Liver (tissue), 3 donors: ENCODE data around the gene HIP1.

Source experiments
- CTCF ChIP-seq: fragments of 150-350 bp; IDR thresholded peaks from 2 replicates; pipeline ENCODE4 v1.5.1; 2017; ENCODE audit warnings: improper control_type of control experiment, low read depth, low read length; ENCODE audit not compliant: missing input control
- FOXA1 ChIP-seq: IDR thresholded peaks from 2 replicates; pipeline ENCODE4 v1.6.1; 2016; ENCODE audit warnings: antibody characterized with exemption
- FOXA2 ChIP-seq: IDR thresholded peaks from 2 replicates; pipeline ENCODE4 v1.6.1; 2016; ENCODE audit warnings: antibody characterized with exemption
- GABPA ChIP-seq, 2 donors: IDR thresholded peaks in 1 of 2; conservative IDR thresholded peaks in 1 of 2; 2 replicates each; pipeline ENCODE4 v1.6.1; 2016; ENCODE audit warnings: antibody characterized with exemption in 2 of 2, mild to moderate bottlenecking in 1 of 2, moderate library complexity in 1 of 2
- JUND ChIP-seq, 2 donors: IDR thresholded peaks; 2 replicates each; pipeline ENCODE4 v1.6.1; 2016; ENCODE audit warnings: antibody characterized with exemption in 2 of 2
- RAD21 ChIP-seq, 2 donors: IDR thresholded peaks; 2 replicates each; pipeline ENCODE4 v1.6.1; 2016; ENCODE audit warnings: antibody characterized with exemption in 2 of 2, mild to moderate bottlenecking in 2 of 2
- RXRA ChIP-seq, 2 donors: IDR thresholded peaks; 2 replicates each; pipeline ENCODE4 v1.6.1; 2017 to 2018; ENCODE audit warnings: antibody characterized with exemption in 2 of 2, mild to moderate bottlenecking in 1 of 2
- SP1 ChIP-seq: IDR thresholded peaks from 2 replicates; pipeline ENCODE4 v1.6.1; 2018; ENCODE audit warnings: antibody characterized with exemption, mild to moderate bottlenecking
- TAF1 ChIP-seq: conservative IDR thresholded peaks from 2 replicates; pipeline ENCODE4 v1.6.1; 2016; ENCODE audit warnings: antibody characterized with exemption, mild to moderate bottlenecking
- YY1 ChIP-seq: IDR thresholded peaks from 2 replicates; pipeline ENCODE4 v1.6.1; 2016; ENCODE audit warnings: antibody characterized with exemption, mild to moderate bottlenecking
- TF ChIP-seq, protein P1 (sequence below): IDR thresholded peaks from 2 replicates; pipeline ENCODE4 v1.6.1; 2016; ENCODE audit warnings: antibody characterized with exemption, mild to moderate bottlenecking
- TF ChIP-seq, protein P2 (sequence below): IDR thresholded peaks from 2 replicates; pipeline ENCODE4 v1.6.1; 2016; ENCODE audit warnings: antibody characterized with exemption
- donor health status: healthy.
- donor health status: healthy.

GRCh38 chr7:75712517-75713361 lies 26.0 kb downstream of the HIP1 start:
- TF ChIP-seq, protein P1, sequence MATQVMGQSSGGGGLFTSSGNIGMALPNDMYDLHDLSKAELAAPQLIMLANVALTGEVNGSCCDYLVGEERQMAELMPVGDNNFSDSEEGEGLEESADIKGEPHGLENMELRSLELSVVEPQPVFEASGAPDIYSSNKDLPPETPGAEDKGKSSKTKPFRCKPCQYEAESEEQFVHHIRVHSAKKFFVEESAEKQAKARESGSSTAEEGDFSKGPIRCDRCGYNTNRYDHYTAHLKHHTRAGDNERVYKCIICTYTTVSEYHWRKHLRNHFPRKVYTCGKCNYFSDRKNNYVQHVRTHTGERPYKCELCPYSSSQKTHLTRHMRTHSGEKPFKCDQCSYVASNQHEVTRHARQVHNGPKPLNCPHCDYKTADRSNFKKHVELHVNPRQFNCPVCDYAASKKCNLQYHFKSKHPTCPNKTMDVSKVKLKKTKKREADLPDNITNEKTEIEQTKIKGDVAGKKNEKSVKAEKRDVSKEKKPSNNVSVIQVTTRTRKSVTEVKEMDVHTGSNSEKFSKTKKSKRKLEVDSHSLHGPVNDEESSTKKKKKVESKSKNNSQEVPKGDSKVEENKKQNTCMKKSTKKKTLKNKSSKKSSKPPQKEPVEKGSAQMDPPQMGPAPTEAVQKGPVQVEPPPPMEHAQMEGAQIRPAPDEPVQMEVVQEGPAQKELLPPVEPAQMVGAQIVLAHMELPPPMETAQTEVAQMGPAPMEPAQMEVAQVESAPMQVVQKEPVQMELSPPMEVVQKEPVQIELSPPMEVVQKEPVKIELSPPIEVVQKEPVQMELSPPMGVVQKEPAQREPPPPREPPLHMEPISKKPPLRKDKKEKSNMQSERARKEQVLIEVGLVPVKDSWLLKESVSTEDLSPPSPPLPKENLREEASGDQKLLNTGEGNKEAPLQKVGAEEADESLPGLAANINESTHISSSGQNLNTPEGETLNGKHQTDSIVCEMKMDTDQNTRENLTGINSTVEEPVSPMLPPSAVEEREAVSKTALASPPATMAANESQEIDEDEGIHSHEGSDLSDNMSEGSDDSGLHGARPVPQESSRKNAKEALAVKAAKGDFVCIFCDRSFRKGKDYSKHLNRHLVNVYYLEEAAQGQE: no peak
- TF ChIP-seq CTCF: no peak
- TF ChIP-seq FOXA1: no peak
- no peak for TF ChIP-seq TAF1
- no peak for TF ChIP-seq YY1
- no peak for TF ChIP-seq RXRA (IDR thresholded peaks at IDR 0.05)
- TF ChIP-seq RAD21 (IDR thresholded peaks at IDR 0.05): no peak
- no peak for TF ChIP-seq JUND (IDR thresholded peaks at IDR 0.05)
- no peak for TF ChIP-seq GABPA (IDR thresholded peaks at IDR 0.05 in 1 of 2, conservative IDR thresholded peaks at IDR 0.05 in 1 of 2)
- no peak for TF ChIP-seq SP1
- TF ChIP-seq, protein P2, sequence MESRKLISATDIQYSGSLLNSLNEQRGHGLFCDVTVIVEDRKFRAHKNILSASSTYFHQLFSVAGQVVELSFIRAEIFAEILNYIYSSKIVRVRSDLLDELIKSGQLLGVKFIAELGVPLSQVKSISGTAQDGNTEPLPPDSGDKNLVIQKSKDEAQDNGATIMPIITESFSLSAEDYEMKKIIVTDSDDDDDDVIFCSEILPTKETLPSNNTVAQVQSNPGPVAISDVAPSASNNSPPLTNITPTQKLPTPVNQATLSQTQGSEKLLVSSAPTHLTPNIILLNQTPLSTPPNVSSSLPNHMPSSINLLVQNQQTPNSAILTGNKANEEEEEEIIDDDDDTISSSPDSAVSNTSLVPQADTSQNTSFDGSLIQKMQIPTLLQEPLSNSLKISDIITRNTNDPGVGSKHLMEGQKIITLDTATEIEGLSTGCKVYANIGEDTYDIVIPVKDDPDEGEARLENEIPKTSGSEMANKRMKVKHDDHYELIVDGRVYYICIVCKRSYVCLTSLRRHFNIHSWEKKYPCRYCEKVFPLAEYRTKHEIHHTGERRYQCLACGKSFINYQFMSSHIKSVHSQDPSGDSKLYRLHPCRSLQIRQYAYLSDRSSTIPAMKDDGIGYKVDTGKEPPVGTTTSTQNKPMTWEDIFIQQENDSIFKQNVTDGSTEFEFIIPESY: no peak
- TF ChIP-seq FOXA2: no peak
